ENCODE data around the gene HIF3A.

DNA sequence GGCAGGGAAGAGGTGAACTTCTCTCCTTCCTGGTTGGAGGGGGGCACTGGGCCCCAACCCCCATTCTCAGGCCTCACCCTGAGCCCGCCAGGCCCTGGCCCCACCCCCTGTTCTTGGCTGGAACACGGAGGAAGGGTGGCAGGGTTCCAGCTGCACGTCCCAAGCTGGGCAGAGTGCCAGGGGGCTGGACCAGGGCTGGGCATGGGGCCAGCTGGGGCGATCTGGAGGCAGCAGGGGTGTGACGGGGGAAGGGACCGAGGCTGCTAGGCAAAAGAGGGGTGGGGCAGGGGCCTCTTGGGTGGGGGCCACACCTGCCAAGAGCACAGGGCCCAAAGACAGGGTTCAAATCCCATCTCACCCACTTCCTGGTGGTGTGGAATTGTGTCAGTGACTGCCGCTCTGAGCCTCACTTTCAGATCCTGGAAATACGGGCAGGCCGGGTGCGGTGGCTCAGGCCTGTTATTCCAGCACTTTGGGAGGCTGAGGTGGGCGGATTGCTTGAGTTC, 2.2 kb downstream of the HIF3A start:
- TF ChIP-seq, protein P1, sequence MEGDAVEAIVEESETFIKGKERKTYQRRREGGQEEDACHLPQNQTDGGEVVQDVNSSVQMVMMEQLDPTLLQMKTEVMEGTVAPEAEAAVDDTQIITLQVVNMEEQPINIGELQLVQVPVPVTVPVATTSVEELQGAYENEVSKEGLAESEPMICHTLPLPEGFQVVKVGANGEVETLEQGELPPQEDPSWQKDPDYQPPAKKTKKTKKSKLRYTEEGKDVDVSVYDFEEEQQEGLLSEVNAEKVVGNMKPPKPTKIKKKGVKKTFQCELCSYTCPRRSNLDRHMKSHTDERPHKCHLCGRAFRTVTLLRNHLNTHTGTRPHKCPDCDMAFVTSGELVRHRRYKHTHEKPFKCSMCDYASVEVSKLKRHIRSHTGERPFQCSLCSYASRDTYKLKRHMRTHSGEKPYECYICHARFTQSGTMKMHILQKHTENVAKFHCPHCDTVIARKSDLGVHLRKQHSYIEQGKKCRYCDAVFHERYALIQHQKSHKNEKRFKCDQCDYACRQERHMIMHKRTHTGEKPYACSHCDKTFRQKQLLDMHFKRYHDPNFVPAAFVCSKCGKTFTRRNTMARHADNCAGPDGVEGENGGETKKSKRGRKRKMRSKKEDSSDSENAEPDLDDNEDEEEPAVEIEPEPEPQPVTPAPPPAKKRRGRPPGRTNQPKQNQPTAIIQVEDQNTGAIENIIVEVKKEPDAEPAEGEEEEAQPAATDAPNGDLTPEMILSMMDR (IDR thresholded peaks at IDR 0.05; ENCODE audit: insufficient read depth, low read depth, low read length) = no peak
- TF ChIP-seq EZH2 (IDR thresholded peaks at IDR 0.05; ENCODE audit: insufficient read depth, low read length) = no peak

Measured in astrocyte (in vitro differentiated cells and primary cell).